Measurements from ENCODE around the gene ATF6.

DNA sequence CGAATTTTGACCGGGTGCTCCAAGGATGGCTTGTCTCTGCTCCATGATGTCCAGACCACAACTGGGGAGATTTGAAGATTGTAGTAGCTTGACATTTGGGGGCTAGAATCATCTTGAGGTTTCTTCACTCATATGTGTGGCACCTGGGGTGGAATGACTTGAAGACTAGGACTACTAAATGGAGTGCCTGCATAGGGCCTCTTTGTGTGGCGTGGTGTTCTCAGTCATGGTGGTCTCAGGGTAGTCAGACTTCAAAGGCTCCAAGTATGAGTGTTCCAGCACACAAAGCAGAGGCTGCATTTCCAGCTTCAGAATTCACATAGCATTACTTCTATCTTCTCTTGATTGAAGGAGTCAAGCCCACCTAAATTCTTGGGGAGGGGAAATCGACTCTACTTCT is 16.8 kb downstream of the ATF6 start:
- TF ChIP-seq, protein P1, sequence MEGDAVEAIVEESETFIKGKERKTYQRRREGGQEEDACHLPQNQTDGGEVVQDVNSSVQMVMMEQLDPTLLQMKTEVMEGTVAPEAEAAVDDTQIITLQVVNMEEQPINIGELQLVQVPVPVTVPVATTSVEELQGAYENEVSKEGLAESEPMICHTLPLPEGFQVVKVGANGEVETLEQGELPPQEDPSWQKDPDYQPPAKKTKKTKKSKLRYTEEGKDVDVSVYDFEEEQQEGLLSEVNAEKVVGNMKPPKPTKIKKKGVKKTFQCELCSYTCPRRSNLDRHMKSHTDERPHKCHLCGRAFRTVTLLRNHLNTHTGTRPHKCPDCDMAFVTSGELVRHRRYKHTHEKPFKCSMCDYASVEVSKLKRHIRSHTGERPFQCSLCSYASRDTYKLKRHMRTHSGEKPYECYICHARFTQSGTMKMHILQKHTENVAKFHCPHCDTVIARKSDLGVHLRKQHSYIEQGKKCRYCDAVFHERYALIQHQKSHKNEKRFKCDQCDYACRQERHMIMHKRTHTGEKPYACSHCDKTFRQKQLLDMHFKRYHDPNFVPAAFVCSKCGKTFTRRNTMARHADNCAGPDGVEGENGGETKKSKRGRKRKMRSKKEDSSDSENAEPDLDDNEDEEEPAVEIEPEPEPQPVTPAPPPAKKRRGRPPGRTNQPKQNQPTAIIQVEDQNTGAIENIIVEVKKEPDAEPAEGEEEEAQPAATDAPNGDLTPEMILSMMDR (IDR thresholded peaks at IDR 0.05), result no peak
- no peak for TF ChIP-seq POLR2A (IDR thresholded peaks at IDR 0.05)
